ENCODE data around the gene DLG2.

DLG2 gene

DNA sequence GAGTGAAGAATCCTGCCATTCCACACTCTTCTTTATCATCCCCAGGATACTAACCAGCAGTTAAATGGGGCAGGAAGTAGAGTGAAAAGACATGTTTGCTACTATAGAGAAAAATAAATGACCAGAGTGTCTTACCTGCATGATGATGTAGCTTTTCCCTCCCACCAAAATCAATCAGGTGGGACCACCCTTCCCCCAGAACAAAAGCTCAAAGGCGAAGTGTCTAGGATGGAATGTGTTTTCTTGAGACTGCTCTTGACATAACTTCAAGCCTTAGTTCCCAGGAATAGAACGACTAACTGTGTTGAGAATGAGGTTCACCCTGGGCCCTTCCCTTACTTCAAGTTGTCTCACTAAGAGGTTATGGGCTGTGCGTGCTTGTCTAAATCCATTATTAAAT is 2001.8 kb downstream of the DLG2 start:
- TF ChIP-seq, protein P1, sequence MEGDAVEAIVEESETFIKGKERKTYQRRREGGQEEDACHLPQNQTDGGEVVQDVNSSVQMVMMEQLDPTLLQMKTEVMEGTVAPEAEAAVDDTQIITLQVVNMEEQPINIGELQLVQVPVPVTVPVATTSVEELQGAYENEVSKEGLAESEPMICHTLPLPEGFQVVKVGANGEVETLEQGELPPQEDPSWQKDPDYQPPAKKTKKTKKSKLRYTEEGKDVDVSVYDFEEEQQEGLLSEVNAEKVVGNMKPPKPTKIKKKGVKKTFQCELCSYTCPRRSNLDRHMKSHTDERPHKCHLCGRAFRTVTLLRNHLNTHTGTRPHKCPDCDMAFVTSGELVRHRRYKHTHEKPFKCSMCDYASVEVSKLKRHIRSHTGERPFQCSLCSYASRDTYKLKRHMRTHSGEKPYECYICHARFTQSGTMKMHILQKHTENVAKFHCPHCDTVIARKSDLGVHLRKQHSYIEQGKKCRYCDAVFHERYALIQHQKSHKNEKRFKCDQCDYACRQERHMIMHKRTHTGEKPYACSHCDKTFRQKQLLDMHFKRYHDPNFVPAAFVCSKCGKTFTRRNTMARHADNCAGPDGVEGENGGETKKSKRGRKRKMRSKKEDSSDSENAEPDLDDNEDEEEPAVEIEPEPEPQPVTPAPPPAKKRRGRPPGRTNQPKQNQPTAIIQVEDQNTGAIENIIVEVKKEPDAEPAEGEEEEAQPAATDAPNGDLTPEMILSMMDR (IDR thresholded peaks at IDR 0.05): no peak
- H3K27ac Mint-ChIP-seq: no peak overlapping the region
- no peaks in the 10 kb centered on the region for H3K27me3 Mint-ChIP-seq (ENCODE audit: low read depth, poor library complexity)
- H3K9me3 Mint-ChIP-seq: no peaks in the 10 kb centered on the region
- no peaks in the 10 kb centered on the region for H3K36me3 Mint-ChIP-seq (ENCODE audit: low read depth)
- no peak overlapping the region for H3K4me3 Mint-ChIP-seq
- peaks cover 14% of the 10 kb centered on the region for H3K4me1 Mint-ChIP-seq
- no peak for DNase-seq

DNA sequence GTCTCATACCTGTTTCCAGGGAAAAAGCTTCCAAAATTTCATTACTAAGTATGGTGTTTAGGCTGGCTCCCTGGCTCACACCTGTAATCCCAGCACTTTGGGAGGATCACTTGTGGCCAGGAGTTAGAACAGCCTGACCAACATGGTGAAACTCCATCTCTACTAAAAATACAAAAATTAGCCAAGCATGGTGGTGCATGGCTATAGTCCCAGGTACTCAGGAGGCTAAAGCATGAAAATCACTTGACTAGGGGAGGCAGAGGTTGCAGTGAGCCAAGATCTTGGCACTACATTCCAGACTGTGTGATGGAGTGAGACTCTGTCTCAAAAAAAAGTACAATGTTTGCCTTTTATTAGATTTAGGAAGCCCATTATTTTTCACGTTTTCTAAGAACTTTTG is 2009.5 kb downstream of the DLG2 start:
- Mint-ChIP-seq H3K9me3 (no peaks in the 10 kb centered on the region), H3K4me3 (no peak overlapping the region), H3K4me1 (peaks cover 6% of the 10 kb centered on the region), H3K27me3 (ENCODE audit: low read depth, poor library complexity) (no peaks in the 10 kb centered on the region), H3K27ac (no peak overlapping the region), H3K36me3 (ENCODE audit: low read depth) (no peaks in the 10 kb centered on the region)
- TF ChIP-seq, protein P1 (IDR thresholded peaks at IDR 0.05): no peak
- DNase-seq: no peak

DNA sequence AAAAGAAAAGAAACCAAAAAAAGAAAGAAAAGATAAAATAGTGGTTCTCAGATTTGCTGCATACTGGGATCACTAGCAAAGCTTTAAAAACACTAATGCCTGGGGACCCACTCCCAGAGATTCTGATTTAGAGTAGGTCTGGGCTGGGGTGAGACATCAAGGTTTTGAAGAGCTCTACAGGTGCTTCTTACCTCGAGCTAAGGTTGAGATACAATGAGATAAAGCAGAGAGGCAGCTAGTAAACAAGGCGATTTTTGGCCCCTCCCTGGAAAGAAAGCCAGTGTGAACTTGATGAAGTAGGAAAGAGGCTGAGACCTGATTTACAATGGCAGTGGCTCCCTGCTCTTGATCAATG is 2013.4 kb downstream of the DLG2 start:
- Mint-ChIP-seq H3K36me3 (ENCODE audit: low read depth) (no peaks in the 10 kb centered on the region), H3K27ac (no peak overlapping the region), H3K4me1 (peaks cover 19% of the 10 kb centered on the region), H3K4me3 (no peak overlapping the region), H3K27me3 (ENCODE audit: low read depth, poor library complexity) (no peaks in the 10 kb centered on the region), H3K9me3 (no peaks in the 10 kb centered on the region)
- TF ChIP-seq, protein P1 (IDR thresholded peaks at IDR 0.05): no peak
- no peak for DNase-seq

DNA sequence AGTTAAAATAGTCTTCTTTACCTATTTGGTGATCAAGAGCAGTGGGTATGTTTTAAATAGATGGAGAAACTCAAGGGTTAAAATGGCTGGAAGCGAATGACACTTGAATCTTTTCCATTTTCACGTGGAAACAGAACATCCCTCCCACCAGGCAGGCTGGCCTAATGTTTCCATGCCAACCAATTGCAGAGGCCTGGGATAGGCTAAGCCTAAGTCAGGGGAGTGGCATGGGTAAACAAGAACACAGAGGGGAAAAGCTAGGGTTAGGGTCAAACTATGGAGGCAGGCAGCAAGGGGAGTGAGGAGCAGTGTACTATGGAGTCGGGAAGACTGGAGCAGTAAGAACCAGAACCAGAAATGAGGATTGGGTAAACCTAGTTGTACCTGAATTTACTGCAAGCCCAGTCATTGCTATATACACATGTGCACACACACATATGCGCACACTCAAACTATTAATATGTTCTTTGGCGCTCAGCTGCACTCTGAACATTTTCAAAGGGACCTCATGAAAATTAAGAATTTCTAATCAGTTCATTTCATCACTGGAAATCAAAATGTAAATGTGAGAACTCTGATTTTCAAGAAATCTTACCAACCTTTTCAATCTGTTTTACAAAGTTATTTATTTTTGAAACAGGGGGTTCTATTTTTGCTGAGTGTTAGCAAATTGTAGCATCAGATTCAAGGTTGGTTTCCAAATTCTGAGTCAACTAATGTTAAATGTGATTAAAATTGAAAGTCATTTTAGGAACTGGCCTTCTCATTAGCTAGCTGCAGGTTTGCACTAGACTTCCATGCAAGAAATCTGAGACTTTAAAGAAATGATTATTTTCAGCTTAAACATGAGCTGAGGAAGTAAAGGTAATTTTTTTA is 2014.0 kb downstream of the DLG2 start:
- no peak for DNase-seq
- H3K27ac Mint-ChIP-seq: no peak overlapping the region
- peaks cover 19% of the 10 kb centered on the region for H3K4me1 Mint-ChIP-seq
- H3K4me3 Mint-ChIP-seq: no peak overlapping the region
- TF ChIP-seq, protein P1 (IDR thresholded peaks at IDR 0.05): no peak
- no peaks in the 10 kb centered on the region for H3K9me3 Mint-ChIP-seq
- no peaks in the 10 kb centered on the region for H3K27me3 Mint-ChIP-seq (ENCODE audit: low read depth, poor library complexity)
- H3K36me3 Mint-ChIP-seq (ENCODE audit: low read depth): no peaks in the 10 kb centered on the region

DNA sequence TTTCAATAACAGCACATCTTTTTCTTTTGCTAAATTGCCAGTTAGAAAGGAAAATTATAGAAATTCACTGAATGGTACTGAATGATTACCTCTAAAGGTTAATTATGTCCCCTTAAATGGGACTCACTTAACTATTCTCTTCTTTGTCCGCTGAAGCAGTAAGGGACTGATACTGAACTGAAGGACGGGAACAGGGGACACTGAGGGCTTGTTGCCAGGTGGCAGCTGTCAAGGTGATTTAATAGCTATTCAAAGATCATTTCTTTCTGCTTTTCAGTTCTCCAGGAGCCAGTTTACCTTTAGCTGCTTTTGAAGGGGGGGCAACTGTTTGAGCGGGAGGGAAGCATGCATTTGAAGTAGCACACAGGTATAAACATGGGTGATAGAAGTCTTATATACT is 2015.5 kb downstream of the DLG2 start:
- no peaks in the 10 kb centered on the region for H3K36me3 Mint-ChIP-seq (ENCODE audit: low read depth)

More for the DNA sequence above, 2015.5 kb downstream of the DLG2 start:
- no peak for DNase-seq
- no peaks in the 10 kb centered on the region for H3K9me3 Mint-ChIP-seq
- no peak overlapping the region for H3K4me3 Mint-ChIP-seq
- peaks cover 19% of the 10 kb centered on the region for H3K4me1 Mint-ChIP-seq
- no peaks in the 10 kb centered on the region for H3K27me3 Mint-ChIP-seq (ENCODE audit: low read depth, poor library complexity)
- TF ChIP-seq, protein P1 (IDR thresholded peaks at IDR 0.05): no peak
- no peak overlapping the region for H3K27ac Mint-ChIP-seq

Data from nephron progenitor cell (in vitro differentiated cells).